MM.1S (cell line): ENCODE measurements around the gene MRNIP.

Experiments used
- DNase-seq: peaks from one replicate; pipeline ENCODE4 v3.0.0-alpha.2; 2015
- H2AFZ ChIP-seq: fragments of 300-600 bp; sonication (generic); 2 replicates; pipeline ENCODE4 v1.6.0; 2016; ENCODE audit warnings: antibody characterized with exemption, low read length
- H3F3A ChIP-seq: fragments of 300-600 bp; sonication (generic); 2 replicates; pipeline ENCODE4 v1.6.1; 2016; ENCODE audit warnings: mild to moderate bottlenecking, antibody characterized with exemption, low read length, moderate library complexity, mixed read lengths; ENCODE audit not compliant: insufficient read depth
- H3K27ac ChIP-seq: fragments of 300-600 bp; sonication (generic); 2 replicates; pipeline ENCODE4 v1.5.1; 2016; ENCODE audit warnings: mild to moderate bottlenecking, low read length
- H3K27me3 ChIP-seq: fragments of 300-600 bp; sonication (generic); replicated peaks from 2 replicates; pipeline ENCODE4 v1.6.0; 2016; ENCODE audit warnings: low read length; ENCODE audit not compliant: insufficient read depth
- H3K36me3 ChIP-seq: fragments of 300-600 bp; sonication (generic); replicated peaks from 2 replicates; pipeline ENCODE4 v1.6.1; 2016; ENCODE audit warnings: mild to moderate bottlenecking, low read length, mixed read lengths; ENCODE audit not compliant: insufficient read depth
- H3K4me1 ChIP-seq: fragments of 300-600 bp; sonication (generic); 2 replicates; pipeline ENCODE4 v1.6.1; 2016; ENCODE audit warnings: low read length, mixed read lengths
- H3K4me2 ChIP-seq: fragments of 300-600 bp; sonication (generic); 2 replicates; pipeline ENCODE4 v1.6.0; 2016; ENCODE audit warnings: low read depth, low read length
- H3K4me3 ChIP-seq: fragments of 300-600 bp; sonication (generic); 2 replicates; pipeline ENCODE4 v1.5.1; 2016; ENCODE audit warnings: low read length, mixed read lengths
- H3K79me2 ChIP-seq: fragments of 300-600 bp; sonication (generic); 2 replicates; pipeline ENCODE4 v1.6.1; 2016; ENCODE audit warnings: mixed run types, low read length, mixed read lengths
- H3K9ac ChIP-seq: fragments of 300-600 bp; sonication (generic); 2 replicates; pipeline ENCODE4 v1.6.1; 2016; ENCODE audit warnings: low read length, mixed read lengths
- H3K9me2 ChIP-seq: fragments of 300-600 bp; sonication (generic); replicated peaks from 2 replicates; pipeline ENCODE4 v1.6.1; 2016; ENCODE audit warnings: mild to moderate bottlenecking, low read length, mixed read lengths; ENCODE audit not compliant: insufficient read depth
- H3K9me3 ChIP-seq: fragments of 300-600 bp; sonication (generic); replicated peaks from 2 replicates; pipeline ENCODE4 v1.6.1; 2016; ENCODE audit warnings: mild to moderate bottlenecking, low read length, mixed read lengths; ENCODE audit not compliant: insufficient read depth
- H4K20me1 ChIP-seq: fragments of 300-600 bp; sonication (generic); 2 replicates; pipeline ENCODE4 v1.6.1; 2016; ENCODE audit warnings: mild to moderate bottlenecking, low read length, moderate library complexity, mixed read lengths; ENCODE audit not compliant: insufficient read depth
- EZH2 ChIP-seq: fragments of 300-600 bp; sonication (generic); optimal IDR thresholded peaks from 2 replicates; pipeline ENCODE3; 2017; ENCODE audit warnings: low read depth, mild to moderate bottlenecking, antibody characterized with exemption, low read length, mixed read lengths
- EZH2phosphoT487 ChIP-seq: fragments of 300-600 bp; sonication (generic); IDR thresholded peaks from 2 replicates; pipeline ENCODE4 v1.6.1; 2018; ENCODE audit warnings: antibody characterized with exemption, low read length
- TF ChIP-seq, protein P1 (sequence below): fragments of 300-600 bp; sonication (generic); IDR thresholded peaks from 2 replicates; pipeline ENCODE4 v1.5.1; 2016; ENCODE audit warnings: antibody characterized with exemption, low read length, mixed read lengths

The MRNIP gene

DNA sequence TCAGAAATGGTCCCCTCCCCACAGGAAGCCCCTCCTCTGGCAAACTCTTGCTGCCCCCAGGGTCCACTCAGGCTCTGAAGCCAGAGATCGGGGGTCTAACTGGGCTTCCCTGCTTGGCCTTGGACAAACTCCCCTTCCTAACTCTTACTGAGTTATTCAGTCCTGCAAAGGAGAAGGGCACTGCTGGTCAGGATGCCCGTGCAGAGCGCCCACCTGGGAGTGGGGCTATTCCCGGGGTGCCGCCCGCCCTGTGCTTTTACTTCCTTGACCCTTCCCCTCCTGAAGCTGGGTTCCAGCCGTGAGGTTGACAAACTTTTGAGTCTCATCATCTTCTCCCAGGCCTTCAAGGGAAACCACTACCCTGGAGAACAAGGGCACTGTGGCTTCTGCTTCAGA is 44.1 kb upstream of the MRNIP start:
- no peak overlapping the region for H3K9ac ChIP-seq

DNA sequence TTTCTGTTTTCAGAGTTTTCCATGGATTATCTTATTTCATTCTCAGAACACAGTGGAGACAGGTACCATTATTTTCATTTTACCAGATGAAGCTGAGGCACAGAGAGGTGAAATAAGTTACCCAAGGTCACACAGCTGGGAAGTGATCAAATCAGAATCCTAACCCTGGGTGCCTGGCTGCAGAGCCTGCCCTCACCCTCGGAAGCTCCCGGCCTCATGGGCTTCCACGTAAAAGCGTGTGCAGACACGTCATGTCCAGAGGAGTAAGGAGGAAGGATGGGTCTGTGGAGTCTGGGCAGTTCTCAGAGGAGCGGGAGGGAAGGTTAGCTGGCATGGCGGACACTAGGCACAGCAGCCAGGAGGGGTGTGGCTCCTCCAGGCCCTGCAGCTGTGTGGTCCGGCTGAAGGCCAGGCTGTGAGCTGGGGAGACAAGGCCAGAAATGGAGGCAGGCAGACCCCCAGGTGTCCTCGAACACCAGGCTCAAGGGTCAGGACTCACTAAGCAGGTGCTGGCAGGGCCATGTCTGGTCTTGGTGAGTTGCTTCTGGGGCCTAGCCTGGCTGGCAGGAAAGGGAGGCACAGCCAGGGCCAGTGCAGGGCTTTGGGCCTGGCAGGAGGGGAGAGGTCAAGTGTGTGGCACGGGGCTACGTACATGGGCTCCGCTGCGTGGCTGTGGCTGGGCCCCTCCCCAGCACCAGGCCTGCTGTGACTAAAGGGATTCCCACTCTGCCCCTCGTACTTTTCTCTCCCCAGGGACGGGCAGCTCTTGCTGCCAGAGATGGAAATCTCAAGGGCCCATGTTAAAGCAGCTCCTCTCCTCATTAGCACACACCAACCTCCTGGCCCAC is 43.5 kb upstream of the MRNIP start:
- Histone ChIP-seq H3K27me3 (no peaks in the 10 kb centered on the region), H3K9ac (no peak overlapping the region), H3K4me1 (peaks cover 4% of the 10 kb centered on the region; the same call in 1 of the 2 replicates), H4K20me1 (no peaks in the 10 kb centered on the region), H2AFZ (no peak overlapping the region), H3K4me2 (no peak overlapping the region), H3K4me3 (no peak overlapping the region), H3K79me2 (peaks cover 15% of the 10 kb centered on the region), H3K36me3 (peaks cover 5% of the 10 kb centered on the region; the same call in 1 of the 2 replicates), H3K9me2 (no peaks in the 10 kb centered on the region), H3K9me3 (no peaks in the 10 kb centered on the region), H3K27ac (no peak overlapping the region), H3F3A (no peaks in the 10 kb centered on the region)
- no peak for DNase-seq
- TF ChIP-seq EZH2phosphoT487 (no peak), EZH2 (no peak)
- TF ChIP-seq, protein P1, sequence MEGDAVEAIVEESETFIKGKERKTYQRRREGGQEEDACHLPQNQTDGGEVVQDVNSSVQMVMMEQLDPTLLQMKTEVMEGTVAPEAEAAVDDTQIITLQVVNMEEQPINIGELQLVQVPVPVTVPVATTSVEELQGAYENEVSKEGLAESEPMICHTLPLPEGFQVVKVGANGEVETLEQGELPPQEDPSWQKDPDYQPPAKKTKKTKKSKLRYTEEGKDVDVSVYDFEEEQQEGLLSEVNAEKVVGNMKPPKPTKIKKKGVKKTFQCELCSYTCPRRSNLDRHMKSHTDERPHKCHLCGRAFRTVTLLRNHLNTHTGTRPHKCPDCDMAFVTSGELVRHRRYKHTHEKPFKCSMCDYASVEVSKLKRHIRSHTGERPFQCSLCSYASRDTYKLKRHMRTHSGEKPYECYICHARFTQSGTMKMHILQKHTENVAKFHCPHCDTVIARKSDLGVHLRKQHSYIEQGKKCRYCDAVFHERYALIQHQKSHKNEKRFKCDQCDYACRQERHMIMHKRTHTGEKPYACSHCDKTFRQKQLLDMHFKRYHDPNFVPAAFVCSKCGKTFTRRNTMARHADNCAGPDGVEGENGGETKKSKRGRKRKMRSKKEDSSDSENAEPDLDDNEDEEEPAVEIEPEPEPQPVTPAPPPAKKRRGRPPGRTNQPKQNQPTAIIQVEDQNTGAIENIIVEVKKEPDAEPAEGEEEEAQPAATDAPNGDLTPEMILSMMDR = no peak

More for the DNA sequence above, 44.1 kb upstream of the MRNIP start:
- no peaks in the 10 kb centered on the region for H3F3A ChIP-seq
- no peak overlapping the region for H3K4me2 ChIP-seq
- H3K79me2 ChIP-seq = peaks cover 15% of the 10 kb centered on the region
- no peak overlapping the region for H3K4me3 ChIP-seq
- TF ChIP-seq EZH2phosphoT487 = no peak
- TF ChIP-seq, protein P1 = no peak
- no peak for TF ChIP-seq EZH2
- H3K27me3 ChIP-seq = no peaks in the 10 kb centered on the region
- no peak overlapping the region for H3K27ac ChIP-seq
- no peak for DNase-seq
- peaks cover 5% of the 10 kb centered on the region; the same call in 1 of the 2 replicates for H3K36me3 ChIP-seq
- no peaks in the 10 kb centered on the region for H3K9me3 ChIP-seq
- no peaks in the 10 kb centered on the region for H4K20me1 ChIP-seq
- H3K9me2 ChIP-seq = no peaks in the 10 kb centered on the region
- peaks cover 4% of the 10 kb centered on the region; the same call in 1 of the 2 replicates for H3K4me1 ChIP-seq
- no peak overlapping the region for H2AFZ ChIP-seq

DNA sequence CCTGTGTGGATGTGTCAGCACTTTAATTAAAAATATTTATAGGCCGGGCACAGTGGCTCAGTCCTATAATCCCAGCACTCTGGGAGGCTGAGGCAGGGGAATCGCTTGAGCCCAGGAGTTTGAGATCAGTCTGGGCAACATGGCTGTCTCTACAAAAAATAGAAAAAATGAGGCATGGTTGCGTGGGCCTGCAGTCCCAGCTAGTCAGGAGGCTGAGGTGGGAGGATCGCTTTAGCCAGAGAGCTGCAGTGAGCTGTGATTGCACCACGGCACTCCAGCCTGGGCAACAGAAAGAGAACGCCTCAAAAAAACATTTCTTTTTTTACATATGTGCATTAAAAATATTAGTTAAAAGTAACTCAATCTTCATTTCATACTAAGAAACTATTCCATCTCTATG is 42.8 kb upstream of the MRNIP start:
- Histone ChIP-seq H2AFZ (no peak overlapping the region), H3F3A (no peaks in the 10 kb centered on the region), H3K9me2 (no peaks in the 10 kb centered on the region), H3K27me3 (no peaks in the 10 kb centered on the region), H3K9me3 (no peaks in the 10 kb centered on the region), H3K79me2 (peaks cover 8% of the 10 kb centered on the region), H3K27ac (no peak overlapping the region), H3K4me2 (no peak overlapping the region), H4K20me1 (no peaks in the 10 kb centered on the region), H3K4me1 (no peaks in the 10 kb centered on the region), H3K4me3 (no peak overlapping the region), H3K36me3 (peaks cover 5% of the 10 kb centered on the region; the same call in 1 of the 2 replicates), H3K9ac (no peak overlapping the region)
- TF ChIP-seq EZH2 (no peak), EZH2phosphoT487 (no peak)
- TF ChIP-seq, protein P1 = no peak
- no peak for DNase-seq
